SU-DHL-6 (cell line): ENCODE results near the gene IRX6.

Experiments
- H2AFZ ChIP-seq: fragments of 200-600 bp; sonication (generic); 2 replicates; pipeline ENCODE4 v1.6.1; 2014; ENCODE audit warnings: low read depth, mild to moderate bottlenecking, moderate library complexity, mixed read lengths, antibody characterized with exemption, low read length; ENCODE audit not compliant: severe bottlenecking
- H3F3A ChIP-seq: fragments of 200-600 bp; shearing (Covaris generic); 2 replicates; pipeline ENCODE4 v1.6.0; 2016; ENCODE audit warnings: antibody characterized with exemption, mild to moderate bottlenecking; ENCODE audit not compliant: insufficient read depth
- H3K27ac ChIP-seq: fragments of 200-600 bp; sonication (generic); 2 replicates; pipeline ENCODE4 v1.5.1; 2016; ENCODE audit warnings: low read depth, mild to moderate bottlenecking, low read length, moderate library complexity, mixed read lengths
- H3K27me3 ChIP-seq: fragments of 200-600 bp; sonication (generic), shearing (Covaris generic); 2 replicates; pipeline ENCODE4 v1.6.0; 2014; ENCODE audit warnings: mild to moderate bottlenecking, low read length
- H3K36me3 ChIP-seq: fragments of 200-600 bp; sonication (generic); 2 replicates; pipeline ENCODE4 v1.6.1; 2014; ENCODE audit warnings: mild to moderate bottlenecking, low read length, mixed read lengths
- H3K4me2 ChIP-seq: fragments of 300-600, 200-600 bp; shearing (Covaris generic), sonication (generic); 2 replicates; pipeline ENCODE4 v1.6.0; 2014; ENCODE audit warnings: low read length, low read depth, mild to moderate bottlenecking; ENCODE audit not compliant: poor library complexity, severe bottlenecking
- H3K4me3 ChIP-seq: fragments of 200-600 bp; sonication (generic); 2 replicates; pipeline ENCODE4 v1.5.1; 2014; ENCODE audit warnings: antibody characterized with exemption, low read length, mild to moderate bottlenecking, mixed read lengths; ENCODE audit not compliant: insufficient read depth, poor library complexity, severe bottlenecking
- H3K79me2 ChIP-seq: fragments of 200-600 bp; sonication (generic); 2 replicates; pipeline ENCODE4 v1.6.1; 2014; ENCODE audit warnings: mild to moderate bottlenecking, low read length, moderate library complexity; ENCODE audit not compliant: insufficient read depth
- H3K9ac ChIP-seq: fragments of 200-600 bp; sonication (generic); 2 replicates; pipeline ENCODE4 v1.7.0; 2014; ENCODE audit warnings: mild to moderate bottlenecking, low read length
- H3K9me2 ChIP-seq: fragments of 200-600 bp; sonication (generic); replicated peaks from 2 replicates; pipeline ENCODE4 v1.6.1; 2014; ENCODE audit warnings: low read length; ENCODE audit not compliant: insufficient read depth
- H3K9me3 ChIP-seq: fragments of 200-600 bp; sonication (generic); 2 replicates; pipeline ENCODE4 v1.6.1; 2014; ENCODE audit warnings: low read length, mixed read lengths; ENCODE audit not compliant: insufficient read depth
- H4K20me1 ChIP-seq: fragments of 200-600 bp; sonication (generic); 2 replicates; pipeline ENCODE4 v1.6.1; 2014; ENCODE audit warnings: low read depth, mild to moderate bottlenecking, antibody characterized with exemption, low read length, moderate library complexity, mixed read lengths
- EZH2phosphoT487 ChIP-seq: fragments of 200-600 bp; sonication (generic), shearing (Covaris generic); conservative IDR thresholded peaks from 2 replicates; pipeline ENCODE4 v1.6.1; 2018; ENCODE audit warnings: mild to moderate bottlenecking, antibody characterized with exemption, low read length, moderate library complexity, mixed read lengths
- TF ChIP-seq, protein P1 (sequence below): fragments of 200-600 bp; sonication (generic); IDR thresholded peaks from one replicate; pipeline ENCODE4 v1.5.1; 2017; ENCODE audit warnings: antibody characterized with exemption, mild to moderate bottlenecking, low read length, moderate library complexity; ENCODE audit not compliant: insufficient read depth, poor library complexity, severe bottlenecking

Gene IRX6

DNA sequence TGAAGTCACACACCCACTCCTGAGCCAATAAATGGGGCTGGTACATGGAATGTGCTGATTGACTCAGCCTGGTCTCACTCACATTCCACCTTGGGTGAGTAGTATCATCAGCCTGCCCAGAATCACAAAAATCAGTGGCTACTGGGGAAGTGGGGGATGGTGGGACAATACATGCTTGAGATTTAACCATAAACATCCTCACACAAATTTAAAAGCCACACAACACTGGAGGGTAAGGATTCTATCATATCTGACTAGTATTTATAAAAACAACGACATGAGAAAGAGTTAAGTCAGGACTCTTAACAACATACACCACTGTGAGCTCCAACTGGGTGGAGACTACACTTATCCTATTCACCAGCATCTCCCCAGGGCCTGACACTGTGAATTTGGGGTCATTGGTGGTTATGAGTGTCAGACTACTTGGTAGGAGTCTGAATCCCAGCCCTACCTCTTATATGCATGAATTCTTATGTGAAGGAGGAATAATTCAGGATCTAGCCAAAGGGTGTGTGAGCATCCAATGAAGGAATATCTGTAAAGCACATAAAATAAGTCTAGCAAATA, 26.0 kb upstream of the IRX6 start:
- Histone ChIP-seq H3K9me2 (no peaks in the 10 kb centered on the region), H3K27ac (no peak overlapping the region), H3K79me2 (no peaks in the 10 kb centered on the region), H3F3A (no peaks in the 10 kb centered on the region), H3K9me3 (no peaks in the 10 kb centered on the region), H3K4me3 (no peak overlapping the region), H3K4me2 (no peak overlapping the region), H3K9ac (no peak overlapping the region), H2AFZ (no peak overlapping the region), H3K27me3 (no peaks in the 10 kb centered on the region), H4K20me1 (no peaks in the 10 kb centered on the region), H3K36me3 (no peaks in the 10 kb centered on the region)
- TF ChIP-seq EZH2phosphoT487, result no peak
- TF ChIP-seq, protein P1, sequence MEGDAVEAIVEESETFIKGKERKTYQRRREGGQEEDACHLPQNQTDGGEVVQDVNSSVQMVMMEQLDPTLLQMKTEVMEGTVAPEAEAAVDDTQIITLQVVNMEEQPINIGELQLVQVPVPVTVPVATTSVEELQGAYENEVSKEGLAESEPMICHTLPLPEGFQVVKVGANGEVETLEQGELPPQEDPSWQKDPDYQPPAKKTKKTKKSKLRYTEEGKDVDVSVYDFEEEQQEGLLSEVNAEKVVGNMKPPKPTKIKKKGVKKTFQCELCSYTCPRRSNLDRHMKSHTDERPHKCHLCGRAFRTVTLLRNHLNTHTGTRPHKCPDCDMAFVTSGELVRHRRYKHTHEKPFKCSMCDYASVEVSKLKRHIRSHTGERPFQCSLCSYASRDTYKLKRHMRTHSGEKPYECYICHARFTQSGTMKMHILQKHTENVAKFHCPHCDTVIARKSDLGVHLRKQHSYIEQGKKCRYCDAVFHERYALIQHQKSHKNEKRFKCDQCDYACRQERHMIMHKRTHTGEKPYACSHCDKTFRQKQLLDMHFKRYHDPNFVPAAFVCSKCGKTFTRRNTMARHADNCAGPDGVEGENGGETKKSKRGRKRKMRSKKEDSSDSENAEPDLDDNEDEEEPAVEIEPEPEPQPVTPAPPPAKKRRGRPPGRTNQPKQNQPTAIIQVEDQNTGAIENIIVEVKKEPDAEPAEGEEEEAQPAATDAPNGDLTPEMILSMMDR, result no peak

DNA sequence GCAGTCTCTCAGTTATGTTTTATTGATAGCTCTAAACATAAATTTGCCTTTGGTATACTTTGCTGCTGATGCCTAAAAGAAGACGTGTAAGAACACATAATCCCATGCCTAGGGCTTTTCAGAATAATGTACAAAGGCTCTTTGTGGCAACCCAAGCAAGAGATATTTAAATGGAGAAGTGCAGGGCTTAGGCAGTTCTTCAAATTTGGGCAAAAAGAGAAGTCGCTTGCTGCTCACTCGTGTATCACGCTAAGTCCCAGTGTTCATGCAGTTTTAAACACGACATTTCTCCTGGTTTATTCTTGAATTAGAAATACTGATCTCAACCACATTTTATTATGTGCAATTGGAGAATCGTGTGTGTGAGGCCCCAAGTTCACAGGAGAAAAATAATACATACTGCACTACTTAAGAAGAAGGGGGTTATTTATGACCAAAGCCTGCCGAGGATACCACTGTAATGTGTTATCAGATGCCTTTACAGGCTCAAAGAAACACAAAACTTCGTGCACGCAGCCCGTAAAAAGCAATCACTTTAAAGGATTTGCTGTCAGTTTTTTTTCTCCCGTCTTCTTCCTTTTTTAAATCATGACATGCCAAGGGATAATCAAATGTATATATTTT, 22.5 kb upstream of the IRX6 start:
- TF ChIP-seq, protein P1, result no peak
- no peak for TF ChIP-seq EZH2phosphoT487

DNA sequence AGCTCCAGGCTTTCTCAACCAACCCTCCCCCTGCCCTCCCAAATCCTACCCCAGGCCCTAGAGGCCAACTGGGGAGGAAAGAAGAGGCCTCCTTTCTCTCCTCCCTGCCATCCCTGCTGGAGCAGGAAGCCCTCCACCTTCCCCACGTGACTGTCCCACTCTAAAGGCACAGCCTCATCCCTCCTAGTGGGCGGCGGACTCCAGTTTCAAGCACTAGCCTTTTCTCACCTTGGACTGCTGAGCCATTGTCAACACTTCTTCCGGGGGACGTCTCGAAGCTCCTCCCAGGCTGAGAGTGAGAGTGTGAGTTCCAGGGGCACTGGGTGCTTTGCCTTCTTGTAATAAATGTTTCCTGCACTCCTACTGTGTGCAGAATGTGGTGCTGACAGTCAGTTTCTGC, 21.4 kb upstream of the IRX6 start:
- no peaks in the 10 kb centered on the region for H3K79me2 ChIP-seq
- H2AFZ ChIP-seq, result no peak overlapping the region
- no peaks in the 10 kb centered on the region for H4K20me1 ChIP-seq
- no peaks in the 10 kb centered on the region for H3K36me3 ChIP-seq
- H3K27me3 ChIP-seq, result no peaks in the 10 kb centered on the region
- TF ChIP-seq, protein P1, result no peak
- no peak for TF ChIP-seq EZH2phosphoT487
- no peak overlapping the region for H3K27ac ChIP-seq
- H3K9ac ChIP-seq, result no peak overlapping the region
- no peaks in the 10 kb centered on the region for H3F3A ChIP-seq
- H3K9me3 ChIP-seq, result no peaks in the 10 kb centered on the region
- no peaks in the 10 kb centered on the region for H3K9me2 ChIP-seq
- H3K4me2 ChIP-seq, result no peak overlapping the region
- H3K4me3 ChIP-seq, result no peak overlapping the region

More for the DNA sequence above, 22.5 kb upstream of the IRX6 start:
- Histone ChIP-seq H3K9me3 (no peaks in the 10 kb centered on the region), H4K20me1 (no peaks in the 10 kb centered on the region), H3K36me3 (no peaks in the 10 kb centered on the region), H3K27ac (no peak overlapping the region), H3K9ac (no peak overlapping the region), H3K9me2 (no peaks in the 10 kb centered on the region), H3K27me3 (no peaks in the 10 kb centered on the region), H3K79me2 (no peaks in the 10 kb centered on the region), H3K4me3 (no peak overlapping the region), H2AFZ (no peak overlapping the region), H3K4me2 (no peak overlapping the region), H3F3A (no peaks in the 10 kb centered on the region)
